Ishikawa (cell line): Measurements from ENCODE around the gene ANO6.

ENCODE experiments used
- CEBPB ChIP-seq: IDR thresholded peaks from 2 replicates; pipeline ENCODE4 v1.6.1; 2012
- CREB1 ChIP-seq: IDR thresholded peaks from 2 replicates; pipeline ENCODE4 v1.6.1; 2012; ENCODE audit warnings: low read depth
- EGR1 ChIP-seq: IDR thresholded peaks from 2 replicates; pipeline ENCODE4 v1.6.1; 2012
- EP300 ChIP-seq: IDR thresholded peaks from 2 replicates; pipeline ENCODE4 v1.6.1; 2012; ENCODE audit warnings: borderline replicate concordance
- RAD21 ChIP-seq: IDR thresholded peaks from 2 replicates; pipeline ENCODE4 v1.6.1; 2012; ENCODE audit warnings: low read depth
- TAF1 ChIP-seq: IDR thresholded peaks from 2 replicates; pipeline ENCODE4 v1.6.1; 2012; ENCODE audit warnings: low read depth, mild to moderate bottlenecking
- TCF12 ChIP-seq: IDR thresholded peaks from 2 replicates; pipeline ENCODE4 v1.6.1; 2012; ENCODE audit warnings: low read depth
- TEAD4 ChIP-seq: IDR thresholded peaks from 2 replicates; pipeline ENCODE4 v1.6.1; 2012
- USF1 ChIP-seq: IDR thresholded peaks from 2 replicates; pipeline ENCODE4 v1.6.1; 2012
- YY1 ChIP-seq: IDR thresholded peaks from 2 replicates; pipeline ENCODE4 v1.6.1; 2012; ENCODE audit warnings: low read depth
- TF ChIP-seq, protein P1 (sequence below): IDR thresholded peaks from 2 replicates; pipeline ENCODE4 v1.6.1; 2012; ENCODE audit warnings: low read depth, mild to moderate bottlenecking

- TF ChIP-seq EP300 (no peak), USF1 (no peak), RAD21 (no peak), EGR1 (no peak), YY1 (no peak), TAF1 (no peak), CEBPB (no peak), CREB1 (no peak), TEAD4 (no peak), TCF12 (no peak)
- TF ChIP-seq, protein P1, sequence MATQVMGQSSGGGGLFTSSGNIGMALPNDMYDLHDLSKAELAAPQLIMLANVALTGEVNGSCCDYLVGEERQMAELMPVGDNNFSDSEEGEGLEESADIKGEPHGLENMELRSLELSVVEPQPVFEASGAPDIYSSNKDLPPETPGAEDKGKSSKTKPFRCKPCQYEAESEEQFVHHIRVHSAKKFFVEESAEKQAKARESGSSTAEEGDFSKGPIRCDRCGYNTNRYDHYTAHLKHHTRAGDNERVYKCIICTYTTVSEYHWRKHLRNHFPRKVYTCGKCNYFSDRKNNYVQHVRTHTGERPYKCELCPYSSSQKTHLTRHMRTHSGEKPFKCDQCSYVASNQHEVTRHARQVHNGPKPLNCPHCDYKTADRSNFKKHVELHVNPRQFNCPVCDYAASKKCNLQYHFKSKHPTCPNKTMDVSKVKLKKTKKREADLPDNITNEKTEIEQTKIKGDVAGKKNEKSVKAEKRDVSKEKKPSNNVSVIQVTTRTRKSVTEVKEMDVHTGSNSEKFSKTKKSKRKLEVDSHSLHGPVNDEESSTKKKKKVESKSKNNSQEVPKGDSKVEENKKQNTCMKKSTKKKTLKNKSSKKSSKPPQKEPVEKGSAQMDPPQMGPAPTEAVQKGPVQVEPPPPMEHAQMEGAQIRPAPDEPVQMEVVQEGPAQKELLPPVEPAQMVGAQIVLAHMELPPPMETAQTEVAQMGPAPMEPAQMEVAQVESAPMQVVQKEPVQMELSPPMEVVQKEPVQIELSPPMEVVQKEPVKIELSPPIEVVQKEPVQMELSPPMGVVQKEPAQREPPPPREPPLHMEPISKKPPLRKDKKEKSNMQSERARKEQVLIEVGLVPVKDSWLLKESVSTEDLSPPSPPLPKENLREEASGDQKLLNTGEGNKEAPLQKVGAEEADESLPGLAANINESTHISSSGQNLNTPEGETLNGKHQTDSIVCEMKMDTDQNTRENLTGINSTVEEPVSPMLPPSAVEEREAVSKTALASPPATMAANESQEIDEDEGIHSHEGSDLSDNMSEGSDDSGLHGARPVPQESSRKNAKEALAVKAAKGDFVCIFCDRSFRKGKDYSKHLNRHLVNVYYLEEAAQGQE, result no peak
These were observed 161.9 kb downstream of the ANO6 start for GRCh38 chr12:45377815-45378214.
